ENCODE measurements around the gene TCL1B. TPM values are rescaled to one million over a fixed set of nuclear protein-coding genes. Genes with fewer than 3 reads are reported as not detected.
"Not testable (repeated sequence)": the region's sequence is repeated elsewhere in the genome, so short reads cannot be mapped to it uniquely, and the experiment has no call there.

The TCL1B gene
- total RNA-seq, 2 experiments from 2014 or later: not detected

DNA sequence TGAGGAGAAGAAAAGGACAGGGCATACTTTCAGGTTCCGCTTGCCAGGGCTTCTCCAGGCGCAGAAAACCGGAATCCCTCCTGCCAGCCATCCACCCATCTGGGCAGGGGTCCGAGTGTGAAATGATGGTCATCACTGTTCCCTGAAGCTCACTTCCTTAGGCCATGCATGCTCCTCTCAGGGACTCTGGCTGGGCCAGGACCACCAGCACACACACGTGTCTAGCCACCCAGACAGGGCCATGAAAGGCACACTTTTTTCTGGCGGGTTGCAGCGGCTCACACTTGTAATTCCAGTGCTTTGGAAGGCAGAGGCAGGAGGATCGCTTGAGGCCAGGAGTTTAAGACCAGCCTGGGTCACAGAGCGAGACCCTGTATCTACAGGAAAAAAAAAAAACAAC, 26.2 kb downstream of the TCL1B start:
- intact Hi-C loops (cut with micrococcal nuclease): no loop called here
- CTCF ChIA-PET: interaction anchor here (0.9 kb wide), 1 partner anchor 151 kb away, joined by 5 read pairs; no protein-coding TSS in a partner anchor
- DNase-seq: no peak
- Mint-ChIP-seq H3K36me3 (ENCODE audit: low read depth) (no peaks in the 10 kb centered on the region), H3K27me3 (ENCODE audit: low read depth) (peaks cover 22% of the 10 kb centered on the region), H3K27ac (no peak overlapping the region), H3K9me3 (no peaks in the 10 kb centered on the region), H3K4me1 (ENCODE audit: low read depth) (no peaks in the 10 kb centered on the region), H3K4me3 (no peak overlapping the region)

DNA sequence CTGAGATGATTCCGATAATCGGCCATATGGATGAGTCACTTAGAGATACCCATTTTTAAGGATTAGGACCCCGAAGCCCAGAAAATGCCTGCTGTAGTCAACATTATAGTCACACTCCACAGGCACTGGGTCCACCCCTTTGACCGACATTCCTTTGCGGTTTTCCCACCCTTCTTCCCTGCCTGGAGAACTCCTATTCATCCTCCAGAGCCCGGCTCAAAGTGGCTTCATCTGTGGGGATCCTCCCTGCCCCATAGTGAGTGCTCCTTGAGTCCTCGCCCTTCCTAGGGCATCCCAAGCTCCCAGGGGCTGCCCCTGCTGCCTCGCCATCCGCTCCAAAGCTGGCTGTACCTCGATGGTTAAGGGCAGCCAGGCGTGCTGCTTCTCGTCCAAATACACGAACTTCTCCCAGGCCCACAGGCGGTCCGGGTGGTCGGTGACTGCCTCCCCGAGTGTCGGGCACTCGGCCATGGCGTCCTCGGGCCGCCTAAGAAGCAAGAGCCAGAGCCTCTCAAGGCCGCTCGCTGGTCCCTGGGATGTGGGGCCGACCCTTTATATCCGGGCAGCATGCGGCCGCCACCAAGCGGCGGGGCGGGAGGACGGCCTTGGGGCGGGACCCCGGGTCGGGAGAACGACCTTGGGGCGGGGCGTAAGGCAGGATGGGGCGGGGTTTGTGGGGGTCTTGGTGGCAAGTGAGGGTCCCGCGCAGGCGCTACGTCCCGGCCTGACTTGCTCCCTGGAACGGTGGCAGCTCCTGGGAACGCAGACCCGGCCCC, 27.6 kb downstream of the TCL1B start, which contains the start of gene TCL1A:
TCL1A (minus strand) TSS at position 530 of the 776 bp plus-strand sequence; CDS start at position 471, 59 bp downstream.
- intact Hi-C loops (cut with micrococcal nuclease): no loop called here
- H3K4me1 Mint-ChIP-seq (ENCODE audit: low read depth): no peaks in the 10 kb centered on the region
- H3K4me3 Mint-ChIP-seq: no peak within 1 kb of the TSS
- H3K27ac Mint-ChIP-seq: no peak within 1 kb of the TSS
- H3K27me3 Mint-ChIP-seq (ENCODE audit: low read depth): peaks cover 25% of the 10 kb centered on the region
- DNase-seq: no peak
- CTCF ChIA-PET: interaction anchor here (1.4 kb wide), 1 partner anchor 60 kb away, joined by 3 read pairs; no protein-coding TSS in a partner anchor
- no peaks in the 10 kb centered on the region for H3K36me3 Mint-ChIP-seq (ENCODE audit: low read depth)
- H3K9me3 Mint-ChIP-seq: no peaks in the 10 kb centered on the region

DNA sequence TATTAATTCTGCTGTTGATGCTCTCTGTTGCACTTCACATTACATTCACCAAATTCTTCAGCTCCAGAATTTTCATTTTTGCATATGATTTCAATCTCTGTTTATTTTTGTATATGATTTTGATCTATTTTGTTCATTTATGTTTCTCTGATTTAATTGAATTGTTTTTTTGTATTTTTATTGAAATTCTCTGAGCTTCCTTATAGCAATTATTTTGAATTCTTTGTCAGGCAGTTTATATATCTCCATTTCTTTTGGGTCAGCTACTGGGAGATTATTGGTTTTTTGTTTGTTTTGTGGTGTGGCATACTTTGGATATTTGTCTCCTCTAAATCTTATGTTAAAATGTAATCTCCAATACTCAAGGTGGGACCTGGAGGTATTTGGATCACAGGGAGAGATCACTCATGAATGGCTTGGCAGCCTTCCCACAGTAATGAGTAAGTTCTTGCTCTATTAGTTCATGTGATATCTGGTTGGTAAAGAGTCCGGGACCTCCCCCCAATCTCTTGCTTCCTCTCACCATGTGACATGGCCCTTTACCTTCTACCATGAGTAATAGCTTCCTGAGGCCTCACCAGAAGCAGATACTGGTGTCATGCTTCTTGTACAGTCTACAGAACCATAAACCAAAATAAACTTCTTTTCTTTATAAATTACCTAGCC, 36.4 kb downstream of the TCL1B start:
- Mint-ChIP-seq H3K9me3 (peaks cover 10% of the 10 kb centered on the region), H3K36me3 (ENCODE audit: low read depth) (no peaks in the 10 kb centered on the region), H3K4me1 (ENCODE audit: low read depth) (no peaks in the 10 kb centered on the region), H3K4me3 (no peak overlapping the region), H3K27me3 (ENCODE audit: low read depth) (peaks cover 22% of the 10 kb centered on the region), H3K27ac (no peak overlapping the region)
- CTCF ChIA-PET: no interaction called here
- intact Hi-C loops (cut with micrococcal nuclease): no loop called here
- no peak for DNase-seq

DNA sequence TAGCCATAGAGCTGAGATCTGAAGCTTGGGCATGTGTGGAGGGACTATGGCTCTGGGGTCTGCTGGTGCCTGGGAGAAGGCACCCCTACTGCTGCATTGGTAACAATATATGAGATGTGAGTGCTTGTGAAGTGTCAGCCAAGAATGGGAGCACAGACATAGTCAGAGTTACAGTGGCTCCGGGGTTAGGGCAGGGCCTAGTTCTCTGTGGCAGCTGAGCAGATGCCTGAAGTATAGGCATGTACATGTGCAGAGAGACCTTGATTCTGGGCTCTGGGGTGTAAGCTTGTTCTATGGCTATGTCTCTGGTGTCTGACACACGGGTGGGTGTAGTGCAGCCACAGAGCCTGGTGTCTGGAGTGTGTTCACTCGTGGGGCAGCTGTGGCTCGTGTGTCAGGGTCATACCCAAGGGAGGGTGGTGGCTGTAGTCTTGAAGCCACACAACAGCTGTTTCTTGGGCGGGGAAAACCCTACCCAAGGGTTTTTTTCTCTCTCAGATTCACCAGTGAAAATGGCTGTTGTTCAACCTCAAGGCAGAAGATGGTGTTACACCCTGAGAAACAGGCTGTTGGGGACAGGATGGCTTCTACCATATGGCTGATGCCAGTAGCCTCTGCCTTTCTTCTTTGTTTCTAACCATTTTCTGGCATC, 39.6 kb downstream of the TCL1B start:
- CTCF ChIA-PET: interaction anchor here (1.1 kb wide), 2 partner anchors 16 to 48 kb away, joined by 3 to 4 read pairs; no protein-coding TSS in a partner anchor
- DNase-seq: no peak
- H3K4me1 Mint-ChIP-seq (ENCODE audit: low read depth): no peaks in the 10 kb centered on the region
- H3K9me3 Mint-ChIP-seq: peaks cover 10% of the 10 kb centered on the region
- H3K27me3 Mint-ChIP-seq (ENCODE audit: low read depth): peaks cover 31% of the 10 kb centered on the region
- intact Hi-C loops (cut with micrococcal nuclease): no loop called here
- no peaks in the 10 kb centered on the region for H3K36me3 Mint-ChIP-seq (ENCODE audit: low read depth)
- H3K27ac Mint-ChIP-seq: no peak overlapping the region
- H3K4me3 Mint-ChIP-seq: no peak overlapping the region

DNA sequence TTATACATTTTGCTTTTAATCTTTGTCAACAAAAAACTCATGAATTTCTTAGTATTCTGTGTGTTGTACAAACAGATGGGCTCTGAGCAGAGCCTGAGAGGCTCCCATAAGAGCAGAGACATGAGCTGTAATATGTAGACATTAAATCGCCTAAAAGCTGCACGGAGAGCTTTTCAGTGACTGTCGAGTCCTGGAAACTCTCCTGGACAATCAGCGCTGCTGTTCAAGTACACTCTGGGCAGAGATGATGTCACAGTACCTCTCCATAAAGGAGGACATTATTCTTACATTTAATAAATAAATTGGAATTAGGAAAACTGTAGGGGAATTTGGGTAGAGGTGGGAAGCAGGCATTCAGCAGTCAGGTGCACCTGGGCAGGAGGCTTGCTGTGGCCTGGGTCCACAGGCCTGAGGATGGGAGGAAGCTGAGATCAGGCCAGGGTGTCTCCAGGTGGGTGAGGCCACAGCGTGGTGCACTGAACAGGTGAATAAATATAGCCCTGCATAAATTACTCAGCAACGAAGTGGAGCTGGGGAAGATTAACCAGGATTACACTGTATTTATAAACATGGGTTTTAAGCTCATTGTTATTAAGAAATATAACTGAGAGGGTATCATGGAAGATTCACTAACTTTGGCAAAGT, 41.0 kb downstream of the TCL1B start:
- H3K4me3 Mint-ChIP-seq: no peak overlapping the region
- intact Hi-C loops (cut with micrococcal nuclease): no loop called here
- peaks cover 36% of the 10 kb centered on the region for H3K27me3 Mint-ChIP-seq (ENCODE audit: low read depth)
- CTCF ChIA-PET: no interaction called here
- no peak for DNase-seq
- H3K9me3 Mint-ChIP-seq: peaks cover 10% of the 10 kb centered on the region
- no peak overlapping the region for H3K27ac Mint-ChIP-seq
- H3K36me3 Mint-ChIP-seq (ENCODE audit: low read depth): no peaks in the 10 kb centered on the region
- no peaks in the 10 kb centered on the region for H3K4me1 Mint-ChIP-seq (ENCODE audit: low read depth)

DNA sequence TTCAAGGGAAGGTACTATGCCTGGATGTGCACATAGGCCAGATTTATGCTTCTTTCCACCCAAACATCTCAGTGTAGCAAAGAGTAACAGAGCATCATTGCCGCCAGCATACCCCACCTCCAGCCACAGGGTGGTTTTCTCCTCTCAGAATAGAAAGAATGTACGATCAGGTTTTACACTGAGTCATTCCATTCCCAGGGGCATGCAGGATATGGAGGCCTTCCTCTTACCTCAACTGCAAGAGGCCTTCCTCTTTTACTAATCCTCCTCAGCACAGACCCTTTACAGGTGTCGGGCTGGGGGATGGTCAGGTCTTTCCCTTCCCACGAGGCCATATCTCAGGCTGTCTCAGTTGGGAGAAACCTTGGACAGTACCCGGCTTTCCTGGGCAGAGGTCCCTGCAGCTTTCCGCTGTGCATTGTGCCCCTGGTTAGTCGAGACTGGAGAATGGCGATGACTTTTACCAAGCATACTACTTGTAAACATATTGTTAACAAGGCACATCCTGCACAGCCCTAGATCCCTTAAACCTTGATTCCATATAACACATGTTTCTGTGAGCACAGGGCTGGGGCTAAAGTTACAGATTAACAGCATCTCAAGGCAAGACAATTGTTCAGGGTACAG, 43.3 kb downstream of the TCL1B start:
- H3K27ac Mint-ChIP-seq; H3K4me3 Mint-ChIP-seq; DNase-seq; H3K9me3 Mint-ChIP-seq; H3K4me1 Mint-ChIP-seq (ENCODE audit: low read depth); CTCF ChIA-PET; intact Hi-C loops (cut with micrococcal nuclease); H3K36me3 Mint-ChIP-seq (ENCODE audit: low read depth): not testable (repeated sequence)
- H3K27me3 Mint-ChIP-seq (ENCODE audit: low read depth): peaks cover 29% of the 10 kb centered on the region

DNA sequence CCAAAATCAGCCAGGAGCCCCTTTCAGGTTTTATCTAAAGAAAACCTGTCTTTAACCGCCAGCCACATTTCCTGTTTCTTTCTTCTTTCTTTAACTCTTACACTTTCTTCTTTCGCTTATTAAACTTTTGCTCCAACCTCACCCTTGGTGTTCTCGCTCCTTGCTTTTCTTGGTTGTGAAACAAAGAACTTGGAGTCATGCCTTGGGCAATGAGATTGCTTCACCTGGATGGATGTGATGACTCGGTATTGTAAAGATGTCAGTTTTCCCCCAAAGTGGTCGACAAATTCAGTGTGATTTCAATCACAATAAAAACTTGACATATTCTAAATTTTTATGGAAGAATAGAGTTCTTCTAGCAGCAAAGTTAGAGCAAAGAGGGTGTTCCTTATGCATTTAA, 43.9 kb downstream of the TCL1B start:
- H3K27ac Mint-ChIP-seq: no peak overlapping the region
- no peaks in the 10 kb centered on the region for H3K9me3 Mint-ChIP-seq
- CTCF ChIA-PET: no interaction called here
- intact Hi-C loops (cut with micrococcal nuclease): no loop called here
- no peaks in the 10 kb centered on the region for H3K36me3 Mint-ChIP-seq (ENCODE audit: low read depth)
- no peak for DNase-seq
- H3K4me3 Mint-ChIP-seq: no peak overlapping the region
- peaks cover 29% of the 10 kb centered on the region for H3K27me3 Mint-ChIP-seq (ENCODE audit: low read depth)
- no peaks in the 10 kb centered on the region for H3K4me1 Mint-ChIP-seq (ENCODE audit: low read depth)

DNA sequence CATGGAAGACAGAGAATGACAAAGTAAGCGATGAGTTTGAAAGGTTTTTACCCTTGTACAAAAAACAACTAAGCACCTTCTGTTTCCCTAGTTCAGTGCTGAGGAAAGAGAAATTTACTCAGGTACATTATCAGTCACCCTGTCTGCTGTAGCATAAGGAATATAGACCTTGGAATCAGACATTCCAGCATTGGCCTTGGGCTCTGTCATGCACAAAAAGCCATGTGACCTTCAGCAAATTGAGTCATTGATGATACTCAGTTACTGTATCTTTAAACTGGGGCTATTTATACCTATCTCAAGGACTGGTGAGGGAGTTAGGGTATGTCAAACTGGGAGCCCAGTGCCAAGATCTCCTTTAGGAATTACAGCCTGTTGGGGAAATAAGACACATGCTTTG, 47.0 kb downstream of the TCL1B start:
- Mint-ChIP-seq H3K4me3 (no peak overlapping the region), H3K9me3 (no peaks in the 10 kb centered on the region), H3K27ac (no peak overlapping the region), H3K4me1 (ENCODE audit: low read depth) (no peaks in the 10 kb centered on the region), H3K36me3 (ENCODE audit: low read depth) (no peaks in the 10 kb centered on the region), H3K27me3 (ENCODE audit: low read depth) (peaks cover 19% of the 10 kb centered on the region)
- intact Hi-C loops (cut with micrococcal nuclease): no loop called here
- CTCF ChIA-PET: no interaction called here
- DNase-seq: no peak

DNA sequence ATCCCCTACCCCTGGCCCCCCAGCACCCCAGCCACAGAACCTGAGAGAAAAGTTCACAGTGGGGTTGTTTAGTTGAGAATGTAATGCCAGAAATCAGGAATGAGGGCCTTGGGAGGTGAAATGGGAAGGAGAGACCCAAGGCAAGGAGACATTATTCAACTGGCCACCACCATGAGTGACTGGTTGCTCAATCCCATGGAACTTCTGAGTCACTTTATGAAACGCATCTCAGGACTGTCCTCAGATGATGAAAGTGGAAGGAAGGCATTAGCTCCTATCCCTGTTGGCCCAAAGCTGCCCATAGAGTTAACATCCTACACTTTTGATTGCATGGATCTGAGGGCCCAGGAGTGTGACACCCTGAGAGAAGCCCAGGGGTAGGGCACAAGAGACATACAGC, 53.1 kb downstream of the TCL1B start:
- H3K9me3 Mint-ChIP-seq: peaks cover 5% of the 10 kb centered on the region
- intact Hi-C loops (cut with micrococcal nuclease): no loop called here
- H3K27me3 Mint-ChIP-seq (ENCODE audit: low read depth): no peaks in the 10 kb centered on the region
- CTCF ChIA-PET: no interaction called here
- no peak for DNase-seq
- no peak overlapping the region for H3K4me3 Mint-ChIP-seq
- H3K4me1 Mint-ChIP-seq (ENCODE audit: low read depth): peaks cover 7% of the 10 kb centered on the region
- peaks cover 5% of the 10 kb centered on the region for H3K36me3 Mint-ChIP-seq (ENCODE audit: low read depth)
- no peak overlapping the region for H3K27ac Mint-ChIP-seq

DNA sequence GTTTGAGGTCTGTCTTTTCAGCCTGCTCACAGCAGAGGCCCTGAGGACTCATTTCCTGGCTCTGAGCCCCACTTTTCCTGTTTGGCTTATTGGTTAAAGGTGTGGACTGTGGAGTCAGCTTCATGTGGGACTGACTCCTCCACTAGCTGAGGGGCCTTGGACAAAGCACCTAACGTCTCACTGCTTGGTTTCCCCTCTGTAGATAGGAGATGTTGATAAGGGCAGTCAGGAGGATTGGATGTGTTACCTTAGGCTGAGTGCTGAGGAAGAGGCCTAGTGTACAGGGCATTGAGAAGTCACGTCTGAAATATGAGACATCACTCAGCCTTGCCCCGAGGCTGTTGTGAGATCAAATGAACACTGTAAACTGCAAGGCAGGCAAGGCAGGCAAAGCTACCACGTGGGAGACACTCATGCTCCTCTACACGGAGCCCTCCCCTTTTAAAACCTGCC, 54.8 kb downstream of the TCL1B start:
- Mint-ChIP-seq H3K9me3 (peaks cover 5% of the 10 kb centered on the region), H3K27me3 (ENCODE audit: low read depth) (no peaks in the 10 kb centered on the region), H3K4me3 (no peak overlapping the region), H3K36me3 (ENCODE audit: low read depth) (peaks cover 5% of the 10 kb centered on the region), H3K4me1 (ENCODE audit: low read depth) (peaks cover 7% of the 10 kb centered on the region), H3K27ac (no peak overlapping the region)
- CTCF ChIA-PET: no interaction called here
- intact Hi-C loops (cut with micrococcal nuclease): no loop called here
- DNase-seq: no peak

DNA sequence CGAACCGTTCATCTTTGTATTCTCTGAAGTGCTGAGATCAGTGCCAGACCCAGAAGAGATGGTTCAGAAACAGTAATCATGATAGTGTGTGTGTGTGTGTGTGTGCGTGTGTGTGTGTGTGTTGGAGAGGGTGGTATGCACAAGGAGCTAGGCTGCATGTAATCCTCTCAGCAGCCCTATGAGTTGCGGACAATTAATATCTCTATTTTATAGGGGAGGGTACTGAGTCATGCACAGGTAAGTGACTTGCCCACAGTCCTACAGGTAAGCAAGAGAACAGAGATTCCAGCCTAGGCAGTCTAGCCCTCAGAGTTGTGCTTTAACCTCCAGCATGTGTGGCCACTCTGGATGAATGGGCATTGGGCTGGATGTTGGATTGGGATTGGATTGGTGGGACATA, 55.6 kb downstream of the TCL1B start:
- H3K27ac Mint-ChIP-seq: no peak overlapping the region
- peaks cover 7% of the 10 kb centered on the region for H3K4me1 Mint-ChIP-seq (ENCODE audit: low read depth)
- peaks cover 5% of the 10 kb centered on the region for H3K36me3 Mint-ChIP-seq (ENCODE audit: low read depth)
- DNase-seq: no peak
- no peaks in the 10 kb centered on the region for H3K27me3 Mint-ChIP-seq (ENCODE audit: low read depth)
- CTCF ChIA-PET: interaction anchor here (0.9 kb wide), 1 partner anchor 16 kb away, joined by 4 read pairs; no protein-coding TSS in a partner anchor
- H3K4me3 Mint-ChIP-seq: no peak overlapping the region
- peaks cover 5% of the 10 kb centered on the region for H3K9me3 Mint-ChIP-seq
- intact Hi-C loops (cut with micrococcal nuclease): no loop called here

All from activated naive CD4-positive, alpha-beta T cell treated with anti-CD3 and anti-CD28 coated beads for 36 hours (primary cell).